Measurements from ENCODE around the gene RNLS.

GRCh38 chr10:88392222-88392621 is 190.9 kb downstream of the RNLS start:
- TF ChIP-seq CTCF (IDR thresholded peaks at IDR 0.05; ENCODE audit: low read depth, low read length), result no peak
- no peak for TF ChIP-seq EZH2phosphoT487 (IDR thresholded peaks at IDR 0.05; ENCODE audit: low read depth)
